ENCODE results near the gene TMEFF2. TPM values are rescaled to one million over a fixed set of nuclear protein-coding genes. Genes with fewer than 3 reads are reported as not detected.

Gene TMEFF2
- total RNA-seq, 2 donors from 2014 or later = 0.21 TPM; not detected in 1

GRCh38 chr2:192206399-192206798, 11.7 kb upstream of the TMEFF2 start:
- ATAC-seq (ENCODE audit: insufficient number of reproducible peaks, low FRiP score, low read depth) = no peak
- no peak for DNase-seq (ENCODE audit: low spot score)
- Histone ChIP-seq H3K36me3 (no peaks in the 10 kb centered on the region), H3K9me3 (no peaks in the 10 kb centered on the region), H3K4me3 (no peak overlapping the region), H3K27ac (no peak overlapping the region), H3K27me3 (replicated peaks; ENCODE audit: insufficient read depth) (no peaks in the 10 kb centered on the region), H3K4me1 (ENCODE audit: control insufficient read depth in 1 of 2, low read depth in 2 of 2) (no peaks in the 10 kb centered on the region)
- TF ChIP-seq CTCF (IDR thresholded peaks at IDR 0.05) = no peak

- Histone ChIP-seq H3K4me1 (ENCODE audit: control insufficient read depth in 1 of 2, low read depth in 2 of 2) (no peaks in the 10 kb centered on the region), H3K9me3 (no peaks in the 10 kb centered on the region), H3K4me3 (no peak overlapping the region), H3K27me3 (replicated peaks; ENCODE audit: insufficient read depth) (no peaks in the 10 kb centered on the region), H3K36me3 (no peaks in the 10 kb centered on the region), H3K27ac (no peak overlapping the region)
- DNase-seq (ENCODE audit: low spot score) (no peak), ATAC-seq (ENCODE audit: insufficient number of reproducible peaks, low FRiP score, low read depth) (no peak)
- TF ChIP-seq CTCF (IDR thresholded peaks at IDR 0.05) = no peak
Observed at GRCh38 chr2:192203876-192204275, 9.1 kb upstream of the TMEFF2 start.

- no peak overlapping the region for H3K27ac ChIP-seq
- no peak overlapping the region for H3K4me3 ChIP-seq
- peaks cover 5% of the 10 kb centered on the region for H3K27me3 ChIP-seq (replicated peaks; ENCODE audit: insufficient read depth)
- H3K4me1 ChIP-seq (ENCODE audit: control insufficient read depth in 1 of 2, low read depth in 2 of 2) = no peaks in the 10 kb centered on the region
- ATAC-seq (ENCODE audit: insufficient number of reproducible peaks, low FRiP score, low read depth) (no peak), DNase-seq (ENCODE audit: low spot score) (no peak)
- H3K9me3 ChIP-seq = no peaks in the 10 kb centered on the region
- no peaks in the 10 kb centered on the region for H3K36me3 ChIP-seq
- no peak for TF ChIP-seq CTCF (IDR thresholded peaks at IDR 0.05)
Observed at GRCh38 chr2:192202373-192202772, 7.6 kb upstream of the TMEFF2 start.

GRCh38 chr2:192201116-192201515, 6.4 kb upstream of the TMEFF2 start:
- Histone ChIP-seq H3K27ac (no peak overlapping the region), H3K4me3 (no peak overlapping the region), H3K36me3 (no peaks in the 10 kb centered on the region), H3K27me3 (replicated peaks; ENCODE audit: insufficient read depth) (peaks cover 8% of the 10 kb centered on the region), H3K9me3 (no peaks in the 10 kb centered on the region), H3K4me1 (ENCODE audit: control insufficient read depth in 1 of 2, low read depth in 2 of 2) (peaks cover 6% of the 10 kb centered on the region in 2 donors)
- TF ChIP-seq CTCF (IDR thresholded peaks at IDR 0.05) = no peak
- ATAC-seq (ENCODE audit: insufficient number of reproducible peaks, low FRiP score, low read depth) (no peak), DNase-seq (ENCODE audit: low spot score) (no peak)

GRCh38 chr2:192197357-192197756, 2.6 kb upstream of the TMEFF2 start:
- no peak overlapping the region for H3K4me3 ChIP-seq
- H3K27me3 ChIP-seq (replicated peaks; ENCODE audit: insufficient read depth) = peaks cover 8% of the 10 kb centered on the region
- no peaks in the 10 kb centered on the region for H3K36me3 ChIP-seq
- DNase-seq (ENCODE audit: low spot score) = no peak
- peaks cover 27 to 31% of the 10 kb centered on the region in 2 donors for H3K4me1 ChIP-seq (ENCODE audit: control insufficient read depth in 1 of 2, low read depth in 2 of 2)
- H3K27ac ChIP-seq = no peak overlapping the region
- ATAC-seq (ENCODE audit: insufficient number of reproducible peaks, low FRiP score, low read depth) = no peak
- TF ChIP-seq CTCF (IDR thresholded peaks at IDR 0.05) = no peak
- H3K9me3 ChIP-seq = no peaks in the 10 kb centered on the region

Measured in thoracic aorta (tissue), 2 donors.